Gastrocnemius medialis (tissue), 4 donors: Measurements from ENCODE around the gene ABTB2. TPM values are rescaled to one million over a fixed set of nuclear protein-coding genes. Genes with fewer than 3 reads are reported as not detected.
A peak's percentile ranks its signal among the peaks of the same experiment; 100 is the strongest.

Experiments used
- ATAC-seq, 2 donors: fragments of 150-250 bp; one replicate each; pipeline ENCODE4 v1.9.1; 2016
- DNase-seq, 2 donors: peaks; one replicate each; pipeline ENCODE4 v3.0.0-alpha.2; 2019
- H3K27ac ChIP-seq, 4 donors: fragments of 200-600 bp; sonication (generic); 1 replicate in 1 of 4; 2 replicates in 3 of 4; pipeline ENCODE4 v1.5.1; 2016 to 2018; ENCODE audit warnings: mild to moderate bottlenecking in 2 of 4, moderate library complexity in 1 of 4
- H3K27me3 ChIP-seq, 3 donors: fragments of 200-600 bp; sonication (generic) in 2 of 3; 1 replicate in 1 of 3; 2 replicates in 2 of 3; pipeline versions ENCODE4 v1.5.1 to v1.6.0; 2016 to 2019; ENCODE audit warnings: mild to moderate bottlenecking in 1 of 3, moderate library complexity in 1 of 3
- H3K36me3 ChIP-seq, 2 donors: fragments of 200-600 bp; sonication (generic) in 1 of 2; one replicate each; pipeline ENCODE4 v1.5.1; 2017 to 2018
- H3K4me1 ChIP-seq, 2 donors: fragments of 200-600 bp; sonication (generic) in 1 of 2; one replicate each; pipeline ENCODE4 v1.5.1; 2016 to 2017; ENCODE audit warnings: mild to moderate bottlenecking in 2 of 2
- H3K4me3 ChIP-seq, 4 donors: fragments of 200-600 bp; sonication (generic) in 3 of 4; 1 replicate in 1 of 4; 2 replicates in 3 of 4; pipeline ENCODE4 v1.5.1; 2016 to 2019; ENCODE audit warnings: mild to moderate bottlenecking in 2 of 4
- H3K9me3 ChIP-seq, 3 donors: fragments of 200-600 bp; sonication (generic) in 2 of 3; 1 replicate in 1 of 3; 2 replicates in 2 of 3; pipeline ENCODE4 v1.5.1; 2016 to 2019
- CTCF ChIP-seq, 5 experiments: fragments of 450-650 bp in 3 of 5; fragments of 200-600 bp in 2 of 5; sonication (generic) in 2 of 5; IDR thresholded peaks in 4 of 5; conservative IDR thresholded peaks in 1 of 5; 1 replicate in 4 of 5; 2 replicates in 1 of 5; pipeline ENCODE4 v1.5.1; 2016 to 2019; ENCODE audit warnings: antibody characterized with exemption in 5 of 5, mild to moderate bottlenecking in 3 of 5, moderate library complexity in 3 of 5
- POLR2A ChIP-seq, 2 donors: fragments of 450-650 bp; IDR thresholded peaks; one replicate each; pipeline ENCODE4 v1.6.1; 2017; ENCODE audit warnings: antibody characterized with exemption in 2 of 2, mild to moderate bottlenecking in 2 of 2, moderate library complexity in 2 of 2
- in situ Hi-C, 4 donors: fragments of 200-750 bp; cut with MboI; loops; one replicate each; pipeline versions ENCODE4 v1.15.0 to v1.8.0; 2017; ENCODE audit warnings: low sequenced_read_pairs in 4 of 4
- intact Hi-C: fragments of 100-400 bp; cut with DNase I; formaldehyde crosslinking; loops from one replicate; pipeline ENCODE4 v1.15.1; 2023; ENCODE audit warnings: low total_unique reads
- total RNA-seq, 4 donors: library from RNA; depleted of rRNA; stranded (reverse); fragments of >200 nt; gene quantifications; one replicate each; pipeline versions ENCODE4 v1.1.0 to v1.2.3, GENCODE V29; 2016

The ABTB2 gene
- total RNA-seq, 4 donors from 2014 or later = 8.8 to 30.7 (median 12.2) TPM

DNA sequence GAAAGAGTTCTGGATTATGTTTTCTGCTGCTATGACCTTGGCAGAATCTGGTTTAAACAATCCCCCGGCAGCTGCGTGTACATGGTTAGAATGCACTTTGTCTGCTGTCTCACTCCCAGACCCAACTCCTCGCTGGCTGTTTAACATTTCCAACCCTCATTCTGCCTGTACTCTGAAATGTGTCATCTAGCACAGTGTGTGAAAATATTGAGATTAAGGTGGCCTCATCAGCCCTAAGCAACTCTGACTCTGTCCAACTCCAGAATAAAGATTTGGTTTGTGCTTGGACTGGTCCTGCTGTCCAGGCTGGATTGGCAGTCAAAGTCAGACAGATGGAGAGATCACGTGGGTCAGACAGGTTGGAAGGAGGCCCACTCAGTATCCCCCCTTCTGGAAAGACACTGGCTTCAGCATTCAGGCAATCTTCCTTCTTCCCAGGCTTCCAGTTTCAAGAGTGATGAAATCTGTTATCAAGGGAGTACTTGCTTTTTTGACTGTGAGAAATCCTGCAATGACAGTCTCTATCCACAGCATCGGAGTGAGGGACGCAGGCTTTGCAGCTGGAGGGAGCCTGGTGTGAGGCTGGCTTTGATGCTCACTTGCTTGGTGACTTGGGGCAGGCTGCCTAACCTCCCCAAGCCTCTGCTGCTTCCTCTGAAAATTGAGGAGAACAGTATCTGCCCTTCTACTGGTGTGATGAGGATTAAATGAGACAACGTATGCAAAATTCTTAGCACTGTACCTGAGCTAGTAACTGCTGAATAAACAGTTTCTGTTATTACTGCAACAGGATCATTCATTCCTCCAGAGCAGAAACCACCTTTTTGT is 29.8 kb downstream of the ABTB2 start:
- H3K27ac ChIP-seq = peak overlapping the region in 3 of 4 donors; percentile 19 to 42 (median 27)
- H3K9me3 ChIP-seq = no peaks in the 10 kb centered on the region
- in situ Hi-C loops = no loop called here
- ATAC-seq (peak; percentile 61 to 75), DNase-seq (peak in 1 of 2 donors; percentile 67)
- intact Hi-C loops = loop anchor here (2.0 kb wide), 1 partner anchor 15 kb away; no protein-coding TSS in a partner anchor
- no peaks in the 10 kb centered on the region for H3K27me3 ChIP-seq
- H3K36me3 ChIP-seq = no peaks in the 10 kb centered on the region
- TF ChIP-seq CTCF (IDR thresholded peaks at IDR 0.05 in 4 of 5, conservative IDR thresholded peaks at IDR 0.05 in 1 of 5) = no peak
- H3K4me1 ChIP-seq = peaks cover 64 to 68% of the 10 kb centered on the region in 2 donors
- no peak overlapping the region for H3K4me3 ChIP-seq

DNA sequence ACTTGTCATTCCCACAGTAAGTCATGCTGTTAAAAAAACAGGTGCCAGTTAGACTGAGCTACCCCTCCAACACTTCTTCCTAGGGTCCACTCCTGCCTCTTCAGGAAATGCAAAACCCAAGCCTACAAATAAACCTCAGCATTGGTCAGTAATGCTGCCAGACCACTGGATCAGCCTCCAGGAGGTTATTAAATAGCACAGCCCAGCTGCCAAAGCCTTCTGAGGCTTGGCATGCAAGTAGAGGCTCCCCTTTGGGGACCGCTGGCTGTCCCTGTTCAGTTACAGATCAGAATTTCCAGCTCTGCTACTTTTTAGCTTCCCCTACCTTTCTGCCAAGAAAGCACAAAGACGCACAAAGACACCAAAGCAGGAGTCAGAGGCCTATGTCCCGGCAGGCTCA is 33.3 kb downstream of the ABTB2 start:
- no peak overlapping the region for H3K27ac ChIP-seq
- in situ Hi-C loops = no loop called here
- intact Hi-C loops = no loop called here
- no peak overlapping the region for H3K4me3 ChIP-seq
- H3K36me3 ChIP-seq = no peaks in the 10 kb centered on the region
- TF ChIP-seq CTCF (IDR thresholded peaks at IDR 0.05 in 4 of 5, conservative IDR thresholded peaks at IDR 0.05 in 1 of 5) (no peak), POLR2A (IDR thresholded peaks at IDR 0.05) (no peak)
- no peaks in the 10 kb centered on the region for H3K27me3 ChIP-seq
- H3K9me3 ChIP-seq = no peaks in the 10 kb centered on the region
- no peak for ATAC-seq
- peaks cover 50 to 52% of the 10 kb centered on the region in 2 donors for H3K4me1 ChIP-seq
- no peak for DNase-seq

GRCh38 chr11:34323601-34324000 is 34.2 kb downstream of the ABTB2 start:
- Histone ChIP-seq H3K4me3 (no peak overlapping the region), H3K27me3 (no peaks in the 10 kb centered on the region), H3K9me3 (no peaks in the 10 kb centered on the region), H3K4me1 (peaks cover 52% of the 10 kb centered on the region in 2 donors), H3K36me3 (no peaks in the 10 kb centered on the region), H3K27ac (no peak overlapping the region)
- no peak for TF ChIP-seq CTCF (IDR thresholded peaks at IDR 0.05 in 4 of 5, conservative IDR thresholded peaks at IDR 0.05 in 1 of 5)
- no peak for TF ChIP-seq POLR2A (IDR thresholded peaks at IDR 0.05)
- no peak for DNase-seq
- no peak for ATAC-seq
- in situ Hi-C loops (no loop called here), intact Hi-C loops (no loop called here)

GRCh38 chr11:34318111-34319037 is 39.4 kb downstream of the ABTB2 start:
- peak; percentile 55 to 60 for ATAC-seq
- Histone ChIP-seq H3K9me3 (no peaks in the 10 kb centered on the region), H3K4me3 (no peak overlapping the region), H3K27ac (no peak overlapping the region), H3K36me3 (no peaks in the 10 kb centered on the region), H3K4me1 (peaks cover 38 to 45% of the 10 kb centered on the region in 2 donors), H3K27me3 (no peaks in the 10 kb centered on the region)
- no peak for TF ChIP-seq CTCF (IDR thresholded peaks at IDR 0.05 in 4 of 5, conservative IDR thresholded peaks at IDR 0.05 in 1 of 5)
- in situ Hi-C loops = no loop called here
- intact Hi-C loops = no loop called here
- DNase-seq = no peak
